Mucosa of gallbladder (tissue), 1 donor: ENCODE data around the gene GPBP1. TPM values are rescaled to one million over a fixed set of nuclear protein-coding genes. Genes with fewer than 3 reads are reported as not detected.
"Not testable (repeated sequence)": the region's sequence is repeated elsewhere in the genome, so short reads cannot be mapped to it uniquely, and the experiment has no call there.

Experiments used
- DNase-seq: peaks from one replicate; pipeline ENCODE4 v3.0.0-alpha.2; 2020; ENCODE audit warnings: low spot score
- total RNA-seq: library from RNA; stranded (reverse); gene quantifications from one replicate; pipeline ENCODE4 v1.2.1, GENCODE V29; 2021
- donor health status: DM: no; HTN: no; CAD: no.

GPBP1 gene
- total RNA-seq, 1 donor from 2014 or later, result 64.1 TPM

- no peak for DNase-seq
Measured at GRCh38 chr5:57176350-57176857, 2.5 kb downstream of the GPBP1 start.

DNA sequence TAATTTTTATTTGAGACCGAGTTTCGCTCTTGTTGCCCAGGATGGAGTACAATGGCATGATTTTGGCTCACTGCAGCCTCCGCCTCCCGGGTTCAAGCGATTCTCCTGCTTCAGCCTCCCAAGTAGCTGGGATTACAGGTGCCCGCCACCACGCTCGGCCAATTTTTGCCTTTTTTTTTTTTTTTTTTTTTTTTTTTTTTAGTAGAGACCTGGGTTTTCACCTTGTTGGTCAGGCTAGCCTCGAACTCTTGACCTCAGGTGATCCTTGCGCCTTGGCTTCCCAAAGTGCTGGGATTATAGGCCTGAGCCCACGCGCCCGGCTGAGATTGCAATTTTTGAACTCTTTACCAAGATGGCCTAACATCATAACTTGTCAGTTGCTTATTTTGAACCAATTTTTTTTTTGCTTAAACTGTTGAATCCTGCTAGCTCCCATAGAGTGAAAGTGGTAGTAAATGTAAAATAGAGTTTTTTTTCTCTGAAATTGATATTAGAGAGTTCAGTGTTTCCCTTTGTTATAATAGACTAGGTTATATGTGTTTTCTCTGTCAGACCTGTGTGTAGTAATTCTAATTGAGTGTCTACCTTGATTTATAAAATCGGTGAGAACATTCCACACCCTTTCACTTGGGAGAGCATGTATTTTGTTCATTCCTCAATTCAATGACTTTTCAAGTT lies 3.8 kb downstream of the GPBP1 start:
- DNase-seq, result no peak

DNA sequence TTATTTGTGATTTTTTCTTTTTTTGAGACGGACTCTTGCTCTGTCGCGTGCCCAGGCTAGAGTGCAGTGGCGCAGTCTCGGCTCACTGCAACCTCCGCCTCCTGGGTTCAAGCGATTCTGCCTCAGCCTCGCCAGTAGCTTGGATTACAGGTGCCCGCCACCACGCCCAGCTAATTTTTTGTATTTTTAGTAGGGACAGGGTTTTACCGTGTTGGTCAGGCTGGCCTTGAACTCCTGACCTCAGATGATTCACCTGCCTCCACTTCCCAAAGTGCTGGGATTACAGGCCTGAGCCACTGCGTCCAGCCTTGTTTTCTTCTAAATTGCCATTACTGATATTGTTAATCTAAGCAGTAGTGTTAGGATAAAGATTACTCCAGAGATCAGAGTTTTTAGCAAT lies 4.4 kb downstream of the GPBP1 start:
- DNase-seq, result not testable (repeated sequence)

GRCh38 chr5:57179262-57180200 lies 5.7 kb downstream of the GPBP1 start:
- DNase-seq, result no peak

- DNase-seq, result no peak
Measured at GRCh38 chr5:57181154-57181553, 7.3 kb downstream of the GPBP1 start.

DNA sequence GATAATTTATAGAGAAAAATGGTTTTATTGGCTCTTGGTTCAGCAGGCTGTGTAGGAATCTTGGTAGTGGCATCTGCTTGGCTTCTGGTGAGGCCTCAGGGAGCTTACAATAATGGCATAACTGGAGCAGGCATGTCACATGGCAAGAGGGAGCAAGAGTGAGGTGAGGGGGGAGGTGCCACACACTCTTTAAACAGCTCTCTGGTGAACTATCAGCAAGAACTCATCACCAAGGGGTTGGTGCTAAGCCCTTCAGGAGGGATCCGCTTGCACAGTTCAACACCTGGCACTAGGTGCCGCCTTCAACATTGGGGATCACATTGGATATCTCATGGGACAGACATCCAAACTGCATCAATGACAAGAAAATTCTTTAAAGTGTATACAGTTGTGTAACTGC lies 10.5 kb downstream of the GPBP1 start:
- DNase-seq, result no peak

GRCh38 chr5:57185313-57185712 lies 11.5 kb downstream of the GPBP1 start:
- no peak for DNase-seq

DNA sequence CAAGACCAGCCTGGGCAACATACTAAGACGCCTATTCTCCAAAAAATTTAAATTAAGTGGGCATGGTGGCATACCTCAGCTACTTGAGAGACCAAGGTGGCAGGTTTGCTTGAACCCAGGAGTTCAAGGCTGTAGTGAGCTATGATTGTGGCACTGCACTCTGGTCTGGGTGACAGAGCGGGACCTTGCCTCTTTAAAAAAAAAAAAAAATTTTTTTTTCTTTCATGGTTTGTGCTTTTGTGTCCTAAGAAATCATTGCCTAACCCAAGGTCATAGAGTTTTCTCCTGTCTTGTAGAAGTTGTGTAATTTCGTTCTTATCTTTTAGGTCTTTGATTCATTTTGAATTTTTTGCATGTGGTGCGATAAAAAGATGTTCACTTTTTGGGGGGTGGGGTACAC lies 12.3 kb downstream of the GPBP1 start:
- DNase-seq, result no peak

GRCh38 chr5:57187977-57188376 lies 14.1 kb downstream of the GPBP1 start:
- DNase-seq, result not testable (repeated sequence)

GRCh38 chr5:57189515-57189914 lies 15.7 kb downstream of the GPBP1 start:
- no peak for DNase-seq

DNA sequence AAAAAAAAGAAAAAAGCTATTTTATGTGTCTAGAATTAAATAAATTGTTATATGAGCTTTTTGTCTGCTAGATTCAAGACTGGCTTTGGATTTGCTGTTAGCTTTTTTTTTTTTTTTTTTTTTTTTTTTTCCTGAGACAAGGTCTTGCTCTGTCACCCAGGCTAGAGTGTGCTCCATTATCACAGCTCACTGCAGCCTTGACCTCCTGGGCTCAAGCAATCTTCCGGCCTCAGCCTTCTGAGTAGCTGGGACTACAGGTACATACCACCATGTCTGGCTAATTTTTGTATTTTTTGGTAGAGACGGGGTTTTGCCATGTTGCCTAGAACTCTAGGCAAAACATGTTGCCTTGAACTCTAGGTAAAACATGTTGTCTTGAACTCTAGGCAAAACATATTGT lies 16.7 kb downstream of the GPBP1 start:
- DNase-seq, result no peak

DNA sequence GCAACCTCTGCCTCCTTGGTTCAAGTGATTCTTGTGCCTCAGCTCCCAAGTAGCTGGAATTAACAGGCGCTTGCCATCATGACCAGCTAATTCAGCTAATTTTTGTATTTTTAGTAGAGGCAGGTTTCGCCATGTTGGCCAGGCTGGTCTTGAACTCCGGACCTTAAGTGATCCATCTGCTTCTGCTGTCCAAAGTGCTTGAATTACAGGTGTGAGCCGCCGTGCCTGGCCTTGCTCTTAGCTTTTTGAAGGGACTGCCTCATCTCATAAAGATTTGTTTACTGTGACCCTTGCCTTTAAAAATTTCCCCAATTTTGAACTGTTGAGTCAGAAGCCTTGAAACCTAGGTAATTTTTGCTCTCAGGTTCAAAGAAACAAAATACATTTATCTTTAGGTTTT lies 17.3 kb downstream of the GPBP1 start:
- DNase-seq, result no peak

DNA sequence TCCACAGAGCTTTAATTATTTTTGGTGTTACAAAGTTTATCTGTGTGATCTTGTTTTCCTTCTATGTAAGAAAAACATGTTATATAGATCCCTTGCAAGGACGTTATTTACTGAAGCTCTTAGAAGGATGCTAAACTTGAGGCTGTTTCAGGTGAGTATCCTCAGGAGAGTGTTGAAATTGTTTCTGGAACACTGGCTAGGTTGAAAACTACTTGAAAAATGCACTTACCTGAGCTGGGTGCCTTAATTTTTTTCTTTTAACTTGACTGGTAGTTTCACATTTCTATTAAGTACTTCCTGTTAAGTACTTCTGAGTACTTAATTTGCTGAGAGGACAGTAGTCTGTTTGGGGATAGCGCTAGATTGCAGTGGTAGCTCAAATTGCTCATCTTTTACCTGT lies 18.1 kb downstream of the GPBP1 start:
- DNase-seq, result no peak

- DNase-seq, result not testable (repeated sequence)
Measured at GRCh38 chr5:57192832-57193231, 19.0 kb downstream of the GPBP1 start.

- DNase-seq, result no peak
Measured at GRCh38 chr5:57193757-57194413, 20.0 kb downstream of the GPBP1 start.

GRCh38 chr5:57194653-57195052 lies 20.8 kb downstream of the GPBP1 start:
- no peak for DNase-seq

DNA sequence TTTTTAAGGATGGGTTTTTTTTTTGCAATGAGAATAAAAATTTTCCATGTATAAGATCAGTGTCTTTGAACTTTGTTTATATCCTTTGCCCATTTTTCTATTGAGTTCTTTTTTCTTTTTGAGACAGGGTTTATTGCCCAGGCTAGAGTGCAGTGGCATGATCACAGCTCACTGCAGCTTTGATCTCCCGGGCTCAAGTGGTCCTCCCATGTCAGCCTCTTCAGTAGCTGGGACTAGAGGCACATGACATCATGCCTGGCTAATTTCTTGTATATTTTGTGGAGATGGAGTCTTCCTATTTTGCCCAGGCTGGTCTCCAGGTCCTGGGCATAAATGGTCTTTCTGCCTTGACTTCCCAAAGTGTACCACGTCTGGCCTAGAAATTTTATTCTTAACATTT lies 21.2 kb downstream of the GPBP1 start:
- DNase-seq, result no peak

GRCh38 chr5:57199866-57200265 lies 26.0 kb downstream of the GPBP1 start:
- DNase-seq, result no peak

GRCh38 chr5:57202811-57203210 lies 29.0 kb downstream of the GPBP1 start:
- no peak for DNase-seq

- DNase-seq, result no peak
Measured at GRCh38 chr5:57207007-57207653, 33.3 kb downstream of the GPBP1 start.

DNA sequence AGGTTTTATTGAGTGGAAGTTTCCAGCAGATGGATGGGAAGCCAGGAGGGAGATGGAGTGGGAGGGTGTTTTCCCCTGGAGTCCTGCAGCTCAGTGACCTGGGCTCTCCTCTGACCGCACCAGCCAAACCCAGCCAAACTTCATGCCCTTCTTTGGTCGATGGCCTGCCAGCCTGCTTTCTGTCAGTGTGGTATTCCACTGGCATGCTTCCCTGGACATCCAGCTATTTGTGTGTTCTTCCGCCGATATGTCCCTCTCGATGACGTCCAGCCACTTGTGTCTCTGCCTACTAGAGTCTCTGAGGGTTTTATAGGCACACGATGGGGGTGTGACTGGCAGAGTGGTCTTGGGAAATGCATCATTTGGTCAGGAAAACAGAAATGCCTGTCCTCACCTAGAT lies 33.8 kb downstream of the GPBP1 start:
- peak; percentile 21 for DNase-seq
